SK-N-MC (cell line): ENCODE measurements around the gene FBXW10B.
"Not testable (repeated sequence)": the region's sequence is repeated elsewhere in the genome, so short reads cannot be mapped to it uniquely, and the experiment has no call there.

ENCODE experiments used
- EZH2 ChIP-seq: fragments of 200-600 bp; sonication (generic); IDR thresholded peaks from one replicate; pipeline ENCODE4 v1.6.1; 2017; ENCODE audit warnings: antibody characterized with exemption
- POLR2AphosphoS5 ChIP-seq: IDR thresholded peaks from 2 replicates; pipeline ENCODE4 v1.6.1; 2012; ENCODE audit warnings: mild to moderate bottlenecking, low read depth, low read length, borderline replicate concordance

DNA sequence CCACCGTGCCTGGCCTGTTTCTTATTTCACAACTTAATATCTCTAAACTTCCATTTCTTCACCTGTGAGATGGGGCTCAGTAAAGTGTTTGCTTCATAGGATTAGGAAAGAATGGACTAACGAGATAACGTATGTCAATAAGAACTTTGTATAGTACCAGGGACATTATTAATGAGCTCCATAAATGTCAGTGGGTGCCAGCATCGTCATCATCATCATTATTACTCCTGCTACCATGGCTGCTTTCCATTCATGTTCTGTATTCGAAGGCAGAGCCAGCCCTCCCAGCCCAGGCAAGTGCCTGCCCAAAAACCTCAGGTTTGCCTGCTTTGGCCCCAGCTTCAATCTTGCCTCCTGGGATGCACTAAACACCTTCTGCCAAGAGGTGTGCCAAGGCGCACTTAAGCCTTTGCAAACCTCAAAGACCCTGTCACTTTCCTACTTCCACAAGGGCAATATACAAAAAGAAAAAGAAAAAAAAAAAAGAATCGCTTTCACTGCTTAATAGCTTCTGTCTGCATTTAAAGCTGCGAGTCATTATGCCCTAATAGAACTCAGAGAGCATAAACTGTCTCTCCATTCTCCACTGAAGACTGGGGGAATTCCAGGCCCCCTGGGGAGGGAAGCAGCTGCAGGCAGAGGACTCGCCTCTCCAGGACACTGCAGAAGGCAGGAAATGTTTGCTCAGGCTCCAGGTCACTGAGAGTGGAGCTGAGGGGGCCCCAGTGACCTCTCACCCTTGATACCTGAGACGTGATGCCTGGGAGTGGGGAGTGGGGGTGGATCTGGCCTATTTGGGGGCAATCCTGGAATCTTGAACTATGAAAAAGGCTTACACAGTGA, 25.8 kb upstream of the FBXW10B start:
- not testable (repeated sequence) for TF ChIP-seq POLR2AphosphoS5, EZH2
